HG02981 (cell line): ENCODE measurements around the gene OGG1.

ENCODE experiments used
- ATAC-seq: cut with Tn5 transposase; IDR thresholded peaks from one replicate; pipeline ENCODE4 v1.9.1; 2021; ENCODE audit warnings: mild to moderate bottlenecking, moderate library complexity; ENCODE audit not compliant: unreplicated experiment

The OGG1 gene

DNA sequence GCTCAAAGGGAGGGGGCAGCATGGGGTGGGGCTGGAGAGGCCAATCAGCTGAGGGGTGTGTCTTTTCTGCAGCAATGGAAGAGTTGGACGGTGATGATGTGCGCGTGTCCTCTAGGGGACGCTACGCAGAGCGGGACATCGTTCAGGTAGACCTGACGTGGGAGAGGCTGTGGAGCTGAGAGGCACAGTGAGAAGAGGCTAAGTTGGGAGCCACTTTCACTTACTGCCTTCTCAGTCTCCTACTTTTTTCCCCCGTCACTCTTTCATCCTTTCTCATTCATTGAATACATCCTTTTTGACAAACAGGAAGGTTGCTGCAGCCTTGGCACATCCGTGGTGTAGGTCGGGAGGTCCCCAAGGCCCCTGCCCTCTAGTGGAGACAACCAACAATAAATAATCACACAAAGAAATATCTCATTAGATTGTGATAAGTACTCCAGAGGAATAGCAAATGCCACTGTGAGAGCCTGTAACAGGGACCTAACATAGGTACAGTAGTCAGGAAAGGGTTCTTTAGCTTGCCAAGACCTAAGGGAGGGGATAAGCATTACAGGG, 22.6 kb upstream of the OGG1 start:
- no peak for ATAC-seq

DNA sequence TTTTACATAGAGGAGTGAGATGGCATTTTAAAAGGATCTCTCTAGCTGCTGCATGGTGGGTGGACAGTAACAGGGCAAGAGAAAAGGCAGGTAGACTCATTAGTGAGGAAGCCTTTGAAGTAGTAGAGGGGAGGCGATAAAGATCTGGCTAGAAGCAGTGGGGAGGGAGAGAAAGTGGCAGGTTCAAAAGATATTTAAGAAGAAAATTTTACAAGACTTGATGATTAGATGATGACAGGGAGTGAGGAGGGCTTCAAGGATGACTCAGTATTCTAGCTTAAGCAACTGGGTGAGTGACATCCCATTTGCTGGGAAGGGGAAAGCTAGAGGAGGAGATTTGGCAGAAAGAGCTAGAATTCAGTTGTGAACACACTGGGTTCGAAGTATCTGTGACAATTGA, 22.0 kb upstream of the OGG1 start:
- no peak for ATAC-seq

DNA sequence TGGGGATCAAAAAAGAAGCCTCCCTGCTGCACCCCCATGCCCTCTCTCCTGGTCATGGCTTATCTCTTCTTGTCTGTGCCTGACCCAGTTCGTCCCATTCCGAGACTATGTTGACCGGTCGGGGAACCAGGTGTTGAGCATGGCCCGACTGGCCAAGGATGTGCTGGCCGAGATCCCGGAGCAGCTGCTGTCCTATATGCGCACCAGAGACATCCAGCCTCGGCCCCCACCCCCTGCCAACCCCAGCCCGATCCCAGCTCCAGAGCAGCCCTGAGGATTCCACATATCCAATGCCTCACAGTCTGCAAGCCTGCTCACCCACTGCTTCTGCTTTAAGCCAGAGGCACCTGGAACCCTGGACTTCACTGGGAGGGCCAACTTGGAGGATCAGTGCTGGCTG, 20.3 kb upstream of the OGG1 start:
- no peak for ATAC-seq

DNA sequence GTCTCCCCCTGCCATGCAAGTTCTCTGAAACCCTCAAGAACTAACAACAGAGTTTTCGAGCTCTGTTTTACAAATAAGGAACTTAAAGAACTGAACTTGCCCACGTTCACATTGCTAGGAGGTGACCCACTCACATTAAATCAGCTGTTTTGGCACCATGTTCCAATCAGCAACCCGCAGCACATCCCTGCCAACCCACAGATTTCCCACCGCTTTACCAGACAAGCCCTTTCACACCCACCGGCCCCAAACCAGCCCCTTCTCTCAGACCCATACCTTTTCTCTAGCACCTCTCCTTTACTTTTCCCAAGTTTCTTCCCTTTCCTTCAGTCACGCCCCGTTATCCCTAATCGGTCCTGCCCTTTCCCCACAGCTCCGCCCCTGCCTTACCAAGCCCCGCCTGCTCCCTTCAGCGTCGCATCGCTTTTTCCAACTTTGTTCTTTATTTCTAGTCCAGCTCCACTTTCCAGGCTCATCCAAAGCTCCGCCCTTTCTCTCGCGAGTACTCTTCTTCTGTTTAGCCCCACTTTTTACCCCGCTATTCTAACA, 19.0 kb upstream of the OGG1 start:
- peak; percentile 30 for ATAC-seq

- peak; percentile 93 for ATAC-seq
These were observed 18.3 kb upstream of the OGG1 start, which contains the start of gene BRPF1 for GRCh38 chr3:9731206-9732079. BRPF1 (plus strand) TSS chr3:9731735; CDS start chr3:9734141, 2,406 bp downstream.

- ATAC-seq = no peak
These were observed 17.5 kb upstream of the OGG1 start for GRCh38 chr3:9732080-9732739.

DNA sequence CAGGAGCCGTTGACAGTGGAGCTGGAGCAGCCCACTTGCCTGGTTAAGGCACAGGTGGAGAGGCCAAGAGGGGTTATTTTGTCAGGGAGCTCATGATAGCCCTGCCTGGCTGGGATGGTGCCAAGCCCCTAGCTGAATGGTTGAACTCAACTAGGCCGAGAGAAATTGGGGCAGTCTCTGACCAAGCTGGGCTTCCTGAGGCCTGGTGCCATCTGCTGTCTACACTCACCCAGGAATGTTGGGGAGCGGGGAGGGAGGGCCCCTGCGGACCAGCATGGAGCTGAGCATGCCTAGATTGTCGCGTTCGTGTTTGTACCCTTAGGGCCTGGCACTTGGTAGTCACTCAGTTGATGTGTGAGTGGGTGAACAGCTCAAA, 17.0 kb upstream of the OGG1 start:
- ATAC-seq = no peak

DNA sequence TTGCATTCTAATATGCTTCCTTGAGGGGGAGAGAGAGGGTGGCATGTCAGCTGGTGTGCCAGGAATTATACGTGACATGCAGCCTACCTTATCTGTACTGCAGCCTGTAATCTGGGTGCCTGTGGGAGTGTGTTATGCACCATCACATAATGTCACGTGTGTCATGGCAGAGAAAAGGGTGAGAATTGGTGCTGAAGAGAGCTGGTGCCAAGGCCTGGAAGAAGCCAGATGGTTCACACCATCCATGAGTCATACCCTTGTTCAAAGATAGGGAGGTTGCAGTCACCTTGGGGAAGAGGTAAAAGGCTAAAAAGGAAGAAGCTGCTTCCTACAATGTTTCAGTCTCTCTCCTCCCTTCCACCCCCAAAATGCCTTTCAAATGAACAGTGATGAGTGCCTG, 12.9 kb upstream of the OGG1 start:
- no peak for ATAC-seq

GRCh38 chr3:9739181-9739580, 10.6 kb upstream of the OGG1 start:
- ATAC-seq = no peak

GRCh38 chr3:9742560-9742959, 7.2 kb upstream of the OGG1 start:
- no peak for ATAC-seq

DNA sequence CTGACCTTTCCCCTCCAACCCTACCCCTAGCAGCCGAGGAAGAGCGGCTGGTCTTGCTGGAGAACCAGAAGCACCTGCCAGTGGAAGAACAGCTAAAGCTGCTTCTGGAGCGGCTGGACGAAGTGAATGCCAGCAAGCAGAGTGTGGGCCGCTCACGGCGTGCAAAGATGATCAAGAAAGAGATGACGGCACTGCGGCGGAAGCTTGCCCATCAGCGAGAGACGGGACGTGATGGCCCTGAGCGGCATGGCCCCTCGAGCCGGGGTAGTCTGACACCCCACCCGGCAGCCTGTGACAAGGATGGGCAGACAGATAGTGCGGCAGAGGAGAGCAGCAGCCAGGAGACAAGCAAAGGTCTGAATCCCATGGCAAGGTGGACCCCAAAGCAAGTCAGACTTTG, 6.2 kb upstream of the OGG1 start:
- no peak for ATAC-seq

- no peak for ATAC-seq
These were observed 5.6 kb upstream of the OGG1 start for GRCh38 chr3:9744162-9744561.

- no peak for ATAC-seq
These were observed 4.2 kb upstream of the OGG1 start for GRCh38 chr3:9745521-9745920.

- ATAC-seq = no peak
These were observed 3.4 kb upstream of the OGG1 start for GRCh38 chr3:9746330-9746729.

GRCh38 chr3:9747267-9747666, 2.5 kb upstream of the OGG1 start:
- no peak for ATAC-seq

DNA sequence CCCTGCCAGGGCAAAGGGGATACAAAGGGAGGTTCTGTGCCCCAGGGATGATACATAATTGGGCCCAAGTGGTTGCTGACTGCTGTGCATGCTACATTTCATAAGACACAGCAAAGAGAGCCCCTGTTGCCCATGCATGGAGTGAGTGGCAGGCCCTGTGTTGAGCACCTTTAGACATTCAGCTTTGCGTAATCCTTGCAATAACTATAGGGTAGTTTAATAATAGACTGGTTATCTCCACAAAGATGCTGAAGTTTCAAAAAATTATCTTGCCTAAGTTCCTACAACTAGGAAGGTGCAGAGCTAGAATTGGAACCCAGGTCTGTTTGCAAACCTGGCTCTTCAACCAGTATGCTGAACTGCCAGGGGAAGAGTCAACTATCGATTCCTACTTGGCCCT, 1.7 kb upstream of the OGG1 start:
- no peak for ATAC-seq

DNA sequence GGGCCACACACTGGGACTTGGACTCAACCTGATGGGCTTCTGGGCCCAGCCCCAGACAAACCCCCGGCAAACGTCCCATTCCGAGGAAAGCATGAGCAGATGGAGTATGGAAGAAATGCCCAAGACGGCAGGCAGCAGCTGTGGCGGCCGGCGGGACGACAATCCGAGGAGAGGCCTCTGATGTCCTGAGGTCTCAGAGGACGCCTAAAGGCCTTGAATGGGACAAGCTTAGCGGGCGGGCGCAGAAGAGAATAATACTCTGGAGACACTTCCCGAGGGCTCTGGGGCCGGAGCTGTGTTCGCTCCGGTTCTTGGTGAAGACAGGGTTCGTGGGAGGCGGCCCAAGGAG, 482 bp upstream of the OGG1 start:
- no peak for ATAC-seq

GRCh38 chr3:9750556-9751411, 1.0 kb downstream of the OGG1 start:
- ATAC-seq = no peak

DNA sequence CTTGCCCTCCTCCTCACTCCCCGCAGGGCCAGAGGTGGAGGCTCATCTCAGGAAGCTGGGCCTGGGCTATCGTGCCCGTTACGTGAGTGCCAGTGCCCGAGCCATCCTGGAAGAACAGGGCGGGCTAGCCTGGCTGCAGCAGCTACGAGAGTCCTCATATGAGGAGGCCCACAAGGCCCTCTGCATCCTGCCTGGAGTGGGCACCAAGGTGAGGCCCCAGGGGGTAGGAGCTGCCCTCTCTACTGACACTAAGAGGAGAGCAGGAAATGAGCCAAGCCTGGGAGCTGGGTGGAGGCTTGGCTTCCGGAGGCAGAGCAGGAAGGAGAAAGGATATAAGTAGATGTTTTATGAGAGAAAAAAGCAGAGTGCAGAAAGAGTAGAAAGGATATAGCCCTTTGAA, 4.9 kb downstream of the OGG1 start:
- ATAC-seq = no peak

DNA sequence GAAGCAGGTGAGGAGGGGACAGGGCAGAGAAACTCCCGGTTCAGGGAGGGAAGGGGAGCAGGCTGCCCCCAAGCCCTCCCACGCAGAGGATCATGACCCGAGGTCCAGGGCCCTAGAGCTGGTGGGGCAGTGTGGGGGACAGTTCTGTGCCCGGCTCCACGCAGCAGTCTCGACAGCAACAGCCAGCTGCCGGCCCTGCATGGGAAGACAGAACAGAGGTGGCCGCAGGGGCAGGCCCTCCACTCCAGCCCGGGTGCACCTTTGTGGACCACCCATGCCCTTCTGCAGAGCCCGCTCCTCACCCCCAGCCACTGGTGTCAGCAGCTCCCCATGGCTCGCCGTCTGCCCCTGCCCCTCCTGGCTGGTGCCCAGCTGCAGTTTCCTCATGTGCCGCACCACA, 7.7 kb downstream of the OGG1 start:
- ATAC-seq = no peak
